Activated CD4-positive, alpha-beta T cell treated with anti-CD3 and anti-CD28 coated beads, Interleukin-10, Interleukin-2, amounts not matched to agents 100 ng/mL and 50 ng/mL, durations not matched to agents 16 hours and 8 hours (primary cell): ENCODE measurements around the gene RAB40B.
A peak's percentile ranks its signal among the peaks of the same experiment; 100 is the strongest.
"Not testable (repeated sequence)": the region's sequence is repeated elsewhere in the genome, so short reads cannot be mapped to it uniquely, and the experiment has no call there.

Experiments
- DNase-seq: peaks from one replicate; pipeline ENCODE4 v3.0.0-alpha.2; 2020

The RAB40B gene

GRCh38 chr17:82698065-82698973, at the start of gene RAB40B:
TSS of gene RAB40B (minus strand) at chr17:82698698. CDS start at chr17:82698596, 102 bp downstream.
- peak; percentile 99 for DNase-seq

- DNase-seq, result no peak
These were observed 47.0 kb upstream of the RAB40B start for GRCh38 chr17:82745524-82745923.

- not testable (repeated sequence) for DNase-seq
These were observed 46.2 kb upstream of the RAB40B start for GRCh38 chr17:82744736-82745135.

- DNase-seq, result no peak
These were observed 45.1 kb upstream of the RAB40B start for GRCh38 chr17:82743344-82744219.

- no peak for DNase-seq
These were observed 42.6 kb upstream of the RAB40B start for GRCh38 chr17:82740906-82741759.

- no peak for DNase-seq
These were observed 39.7 kb upstream of the RAB40B start for GRCh38 chr17:82737967-82738877.

GRCh38 chr17:82736511-82737185, 38.1 kb upstream of the RAB40B start:
- DNase-seq, result no peak

GRCh38 chr17:82734987-82735866, 36.7 kb upstream of the RAB40B start, which contains the start of gene FN3K:
TSS of gene FN3K (plus strand) at chr17:82735615. CDS start at chr17:82735637, 22 bp downstream.
- DNase-seq, result no peak

GRCh38 chr17:82732118-82732743, 33.7 kb upstream of the RAB40B start:
- no peak for DNase-seq

GRCh38 chr17:82729479-82730260, 31.2 kb upstream of the RAB40B start:
- no peak for DNase-seq

GRCh38 chr17:82726427-82726826, 27.9 kb upstream of the RAB40B start:
- no peak for DNase-seq

GRCh38 chr17:82723169-82723807, 24.8 kb upstream of the RAB40B start:
- no peak for DNase-seq

- no peak for DNase-seq
These were observed 24.0 kb upstream of the RAB40B start for GRCh38 chr17:82722341-82723013.

GRCh38 chr17:82720204-82720603, 21.7 kb upstream of the RAB40B start:
- DNase-seq, result no peak

GRCh38 chr17:82718986-82719685, 20.6 kb upstream of the RAB40B start:
- DNase-seq, result no peak

- peak; percentile 95 for DNase-seq
These were observed 17.9 kb upstream of the RAB40B start, which contains the start of gene FN3KRP for GRCh38 chr17:82716203-82717010. TSS of gene FN3KRP (plus strand) at chr17:82716706. CDS start at chr17:82716756, 50 bp downstream.
